Liver (tissue), 9 donors: ENCODE results near the gene AMZ1. TPM values are rescaled to one million over a fixed set of nuclear protein-coding genes. Genes with fewer than 3 reads are reported as not detected.

Source experiments
- DNase-seq: peaks from one replicate; pipeline ENCODE4 v3.0.0-alpha.2; 2017; ENCODE audit warnings: low spot score
- H3K27ac ChIP-seq, 2 donors: one replicate each; pipeline ENCODE4 v1.7.0; 2013; ENCODE audit warnings: inconsistent platforms in 2 of 2, low read length in 2 of 2, control low read depth in 1 of 2, low read depth in 1 of 2, mild to moderate bottlenecking in 1 of 2
- H3K27me3 ChIP-seq, 4 donors: one replicate each; pipeline versions ENCODE4 v1.6.1 to v1.7.0; 2013; ENCODE audit warnings: low read length in 3 of 4, inconsistent platforms in 1 of 4, mild to moderate bottlenecking in 1 of 4, moderate library complexity in 1 of 4; ENCODE audit not compliant: control insufficient read depth in 4 of 4, insufficient read depth in 4 of 4
- H3K36me3 ChIP-seq, 4 donors: one replicate each; pipeline versions ENCODE4 v1.6.1 to v1.7.0; 2013; ENCODE audit warnings: low read length in 3 of 4, mild to moderate bottlenecking in 3 of 4, low read depth in 1 of 4, moderate library complexity in 1 of 4; ENCODE audit not compliant: control insufficient read depth in 4 of 4, insufficient read depth in 3 of 4
- H3K4me1 ChIP-seq, 4 donors: one replicate each; pipeline versions ENCODE4 v1.6.1 to v1.7.0; 2013; ENCODE audit warnings: low read length in 3 of 4, mild to moderate bottlenecking in 3 of 4, moderate library complexity in 1 of 4; ENCODE audit not compliant: control insufficient read depth in 4 of 4, insufficient read depth in 4 of 4
- H3K4me3 ChIP-seq, 3 donors: one replicate each; pipeline versions ENCODE4 v1.6.1 to v1.7.0; 2013; ENCODE audit warnings: low read length in 3 of 3, control low read depth in 1 of 3, low read depth in 1 of 3, mild to moderate bottlenecking in 1 of 3
- H3K9ac ChIP-seq, 2 donors: one replicate each; pipeline ENCODE4 v1.7.0; 2013; ENCODE audit warnings: low read length in 2 of 2, mild to moderate bottlenecking in 2 of 2, moderate library complexity in 2 of 2, control low read depth in 1 of 2, low read depth in 1 of 2
- H3K9me3 ChIP-seq, 4 donors: one replicate each; pipeline versions ENCODE4 v1.6.1 to v1.7.0; 2013; ENCODE audit warnings: low read length in 3 of 4; ENCODE audit not compliant: control insufficient read depth in 4 of 4
- ATF3 ChIP-seq: IDR thresholded peaks from 2 replicates; pipeline ENCODE4 v1.6.1; 2016; ENCODE audit warnings: antibody characterized with exemption
- CTCF ChIP-seq: fragments of 150-350 bp; IDR thresholded peaks from 2 replicates; pipeline ENCODE4 v1.5.1; 2017; ENCODE audit warnings: improper control_type of control experiment, low read depth, low read length; ENCODE audit not compliant: missing input control
- EGR1 ChIP-seq, 2 donors: IDR thresholded peaks; 2 replicates each; pipeline ENCODE4 v1.6.1; 2016 to 2018; ENCODE audit warnings: antibody characterized with exemption in 2 of 2, low read depth in 2 of 2
- FOXA1 ChIP-seq: IDR thresholded peaks from 2 replicates; pipeline ENCODE4 v1.6.1; 2016; ENCODE audit warnings: antibody characterized with exemption
- FOXA2 ChIP-seq: IDR thresholded peaks from 2 replicates; pipeline ENCODE4 v1.6.1; 2016; ENCODE audit warnings: antibody characterized with exemption
- GABPA ChIP-seq, 2 donors: IDR thresholded peaks in 1 of 2; conservative IDR thresholded peaks in 1 of 2; 2 replicates each; pipeline ENCODE4 v1.6.1; 2016; ENCODE audit warnings: antibody characterized with exemption in 2 of 2, mild to moderate bottlenecking in 1 of 2, moderate library complexity in 1 of 2
- HNF4A ChIP-seq, 2 donors: conservative IDR thresholded peaks; 2 replicates each; pipeline ENCODE4 v1.6.1; 2016; ENCODE audit warnings: antibody characterized with exemption in 2 of 2, mild to moderate bottlenecking in 2 of 2
- HNF4G ChIP-seq: IDR thresholded peaks from 2 replicates; pipeline ENCODE4 v1.6.1; 2016; ENCODE audit warnings: antibody characterized with exemption
- JUND ChIP-seq, 2 donors: IDR thresholded peaks; 2 replicates each; pipeline ENCODE4 v1.6.1; 2016; ENCODE audit warnings: antibody characterized with exemption in 2 of 2
- MAX ChIP-seq: IDR thresholded peaks from 2 replicates; pipeline ENCODE4 v1.6.1; 2016; ENCODE audit warnings: antibody characterized with exemption
- NR2F2 ChIP-seq: IDR thresholded peaks from 2 replicates; pipeline ENCODE4 v1.6.1; 2016; ENCODE audit warnings: antibody characterized with exemption
- RAD21 ChIP-seq, 2 donors: IDR thresholded peaks; 2 replicates each; pipeline ENCODE4 v1.6.1; 2016; ENCODE audit warnings: antibody characterized with exemption in 2 of 2, mild to moderate bottlenecking in 2 of 2
- REST ChIP-seq: IDR thresholded peaks from 2 replicates; pipeline ENCODE4 v1.6.1; 2016; ENCODE audit warnings: antibody characterized with exemption, mild to moderate bottlenecking
- RXRA ChIP-seq, 2 donors: IDR thresholded peaks; 2 replicates each; pipeline ENCODE4 v1.6.1; 2017 to 2018; ENCODE audit warnings: antibody characterized with exemption in 2 of 2, mild to moderate bottlenecking in 1 of 2
- SP1 ChIP-seq: IDR thresholded peaks from 2 replicates; pipeline ENCODE4 v1.6.1; 2018; ENCODE audit warnings: antibody characterized with exemption, mild to moderate bottlenecking
- TAF1 ChIP-seq: conservative IDR thresholded peaks from 2 replicates; pipeline ENCODE4 v1.6.1; 2016; ENCODE audit warnings: antibody characterized with exemption, mild to moderate bottlenecking
- YY1 ChIP-seq: IDR thresholded peaks from 2 replicates; pipeline ENCODE4 v1.6.1; 2016; ENCODE audit warnings: antibody characterized with exemption, mild to moderate bottlenecking
- ZBTB33 ChIP-seq: IDR thresholded peaks from 2 replicates; pipeline ENCODE4 v1.6.1; 2016; ENCODE audit warnings: antibody characterized with exemption
- polyA plus RNA-seq, 2 donors: library from polyadenylated mRNA; stranded (reverse) in 1 of 2; unstranded in 1 of 2; fragments of 200-250 nt in 1 of 2; fragments of >200 nt in 1 of 2; fragmentation: Nextera tagmentation in 1 of 2; extraction: Ambion mirVana in 1 of 2; gene quantifications; one replicate each; pipeline versions ENCODE4 v1.2.1 to v1.2.3, GENCODE V29; 2013 to 2015
- total RNA-seq, 2 donors: library from RNA; depleted of rRNA; stranded (reverse); fragments of >200 nt; gene quantifications; one replicate each; pipeline ENCODE4 v1.2.3, GENCODE V29; 2014
- donor health status: healthy.
- donor health status: healthy.
- donor health status: healthy.
- donor health status: healthy.
- donor health status: healthy.

The AMZ1 gene
- total and polyA plus RNA-seq, 4 donors = 0.10 to 1.3 (median 1.1) TPM; not detected in 1

- no peak overlapping the region for H3K9ac ChIP-seq
- DNase-seq = no peak
Measured at GRCh38 chr7:2673934-2674333, 14.1 kb upstream of the AMZ1 start.

More at GRCh38 chr7:2673934-2674333, 14.1 kb upstream of the AMZ1 start:
- no peaks in the 10 kb centered on the region for H3K27me3 ChIP-seq
- TF ChIP-seq ATF3 = no peak
- no peak for TF ChIP-seq YY1
- no peak for TF ChIP-seq FOXA2
- no peak for TF ChIP-seq MAX
- no peak for TF ChIP-seq HNF4G
- TF ChIP-seq HNF4A (conservative IDR thresholded peaks at IDR 0.05) = no peak
- TF ChIP-seq FOXA1 = no peak
- TF ChIP-seq JUND (IDR thresholded peaks at IDR 0.05) = no peak
- no peak for TF ChIP-seq SP1
- no peak for TF ChIP-seq RXRA (IDR thresholded peaks at IDR 0.05)
- no peak for TF ChIP-seq TAF1
- TF ChIP-seq NR2F2 = no peak
- no peak for TF ChIP-seq REST
- no peak for TF ChIP-seq EGR1 (IDR thresholded peaks at IDR 0.05; ENCODE audit: low read depth in 2 of 2)
- no peak for TF ChIP-seq GABPA (IDR thresholded peaks at IDR 0.05 in 1 of 2, conservative IDR thresholded peaks at IDR 0.05 in 1 of 2)
- TF ChIP-seq ZBTB33 = no peak
- no peak for TF ChIP-seq RAD21 (IDR thresholded peaks at IDR 0.05)
- TF ChIP-seq CTCF = no peak
- no peak overlapping the region for H3K27ac ChIP-seq
- H3K9me3 ChIP-seq = no peaks in the 10 kb centered on the region
- H3K4me3 ChIP-seq = no peak overlapping the region
- H3K36me3 ChIP-seq = no peaks in the 10 kb centered on the region
- peaks cover 0 to 6% (median 3%) of the 10 kb centered on the region in 4 donors for H3K4me1 ChIP-seq
